ENCODE measurements around the gene CHCHD4.

Gene CHCHD4

DNA sequence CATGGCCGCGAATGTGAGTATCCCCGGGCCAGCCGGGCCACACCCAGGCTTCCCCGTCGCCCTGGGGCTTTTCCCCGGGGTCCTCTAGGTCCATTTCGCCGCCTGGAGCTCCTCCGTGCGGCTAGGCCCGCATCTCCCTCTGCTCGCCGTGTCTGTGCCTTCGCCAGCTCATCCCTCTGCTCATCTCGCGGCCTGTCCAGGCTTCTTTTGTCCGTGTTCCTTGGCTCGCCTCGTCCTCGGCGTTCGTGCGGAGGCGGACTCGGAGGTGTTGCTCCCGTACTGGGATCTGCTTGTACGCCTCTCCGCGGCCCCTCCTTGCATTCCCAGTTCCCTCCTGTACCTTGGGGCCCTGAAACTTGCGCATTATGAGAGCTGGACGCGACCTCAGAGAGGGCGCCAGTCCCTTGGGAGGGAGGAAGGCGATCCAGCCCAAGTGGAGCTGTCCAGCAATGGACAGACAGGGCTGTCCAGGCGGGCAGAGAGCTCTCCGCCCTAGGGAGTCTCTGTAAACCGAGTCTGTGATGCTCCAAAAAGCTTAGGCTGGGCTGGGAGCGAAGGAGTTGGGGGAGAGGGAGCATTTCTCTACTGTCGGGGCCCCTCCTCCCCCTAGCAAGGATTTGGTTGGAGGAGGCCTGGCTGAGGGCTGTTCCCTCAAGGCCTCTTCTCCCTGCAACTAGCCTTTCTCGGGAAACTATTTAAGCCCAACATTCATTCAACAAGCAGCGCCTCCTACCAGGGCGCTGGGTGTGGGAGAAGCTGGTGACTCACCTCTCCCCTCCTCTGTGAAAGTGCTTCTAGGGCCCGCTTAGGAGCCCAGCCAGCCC lies 735 bp upstream of the CHCHD4 start:
- peak overlapping the region; percentile 84 for H3K4me3 ChIP-seq (ENCODE audit: low read depth, low read length)
- H3K9me3 ChIP-seq (ENCODE audit: control insufficient read depth, low read length) = no peaks in the 10 kb centered on the region
- H2AFZ ChIP-seq = peak overlapping the region; percentile 95
- TF ChIP-seq, protein P1, sequence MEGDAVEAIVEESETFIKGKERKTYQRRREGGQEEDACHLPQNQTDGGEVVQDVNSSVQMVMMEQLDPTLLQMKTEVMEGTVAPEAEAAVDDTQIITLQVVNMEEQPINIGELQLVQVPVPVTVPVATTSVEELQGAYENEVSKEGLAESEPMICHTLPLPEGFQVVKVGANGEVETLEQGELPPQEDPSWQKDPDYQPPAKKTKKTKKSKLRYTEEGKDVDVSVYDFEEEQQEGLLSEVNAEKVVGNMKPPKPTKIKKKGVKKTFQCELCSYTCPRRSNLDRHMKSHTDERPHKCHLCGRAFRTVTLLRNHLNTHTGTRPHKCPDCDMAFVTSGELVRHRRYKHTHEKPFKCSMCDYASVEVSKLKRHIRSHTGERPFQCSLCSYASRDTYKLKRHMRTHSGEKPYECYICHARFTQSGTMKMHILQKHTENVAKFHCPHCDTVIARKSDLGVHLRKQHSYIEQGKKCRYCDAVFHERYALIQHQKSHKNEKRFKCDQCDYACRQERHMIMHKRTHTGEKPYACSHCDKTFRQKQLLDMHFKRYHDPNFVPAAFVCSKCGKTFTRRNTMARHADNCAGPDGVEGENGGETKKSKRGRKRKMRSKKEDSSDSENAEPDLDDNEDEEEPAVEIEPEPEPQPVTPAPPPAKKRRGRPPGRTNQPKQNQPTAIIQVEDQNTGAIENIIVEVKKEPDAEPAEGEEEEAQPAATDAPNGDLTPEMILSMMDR (IDR thresholded peaks at IDR 0.05) = no peak
- peaks cover 36% of the 10 kb centered on the region for H3K79me2 ChIP-seq
- H3K4me2 ChIP-seq (ENCODE audit: low read length) = peak overlapping the region; percentile 90
- H3K27me3 ChIP-seq (ENCODE audit: control insufficient read depth, insufficient read depth, low read length) = no peaks in the 10 kb centered on the region
- H3K4me1 ChIP-seq = peaks cover 34% of the 10 kb centered on the region
- H3K27ac ChIP-seq = peak overlapping the region; percentile 94
- peak overlapping the region; percentile 94 for H3K9ac ChIP-seq
- no peaks in the 10 kb centered on the region for H3K36me3 ChIP-seq (ENCODE audit: control insufficient read depth, insufficient read depth, low read length)

DNA sequence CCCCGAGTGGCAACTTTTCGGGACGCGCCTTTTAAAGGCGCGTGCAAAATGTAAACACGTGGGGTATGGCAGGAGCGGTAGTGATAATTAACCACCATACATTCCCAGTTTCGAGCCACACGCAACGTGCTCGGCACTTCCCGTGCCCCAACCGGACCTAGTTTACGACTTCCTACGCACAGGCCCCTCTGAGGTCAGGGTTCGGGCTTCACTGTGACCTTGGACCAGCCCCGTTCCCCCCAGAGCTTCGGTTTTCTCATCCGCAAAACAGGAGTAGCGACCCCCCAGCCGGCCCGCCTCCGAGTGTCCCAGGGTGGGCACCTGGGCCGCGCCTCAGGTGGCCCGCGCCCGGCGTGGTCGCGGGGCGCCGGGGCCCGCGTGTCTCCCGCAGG lies 451 bp downstream of the CHCHD4 start:
- H3K27me3 ChIP-seq (ENCODE audit: control insufficient read depth, insufficient read depth, low read length) = no peaks in the 10 kb centered on the region
- no peaks in the 10 kb centered on the region for H3K9me3 ChIP-seq (ENCODE audit: control insufficient read depth, low read length)
- H3K4me2 ChIP-seq (ENCODE audit: low read length) = peak overlapping the region; percentile 78
- H3K27ac ChIP-seq = peak overlapping the region; percentile 94
- TF ChIP-seq, protein P1 (IDR thresholded peaks at IDR 0.05) = no peak
- peaks cover 28% of the 10 kb centered on the region for H3K79me2 ChIP-seq
- H3K36me3 ChIP-seq (ENCODE audit: control insufficient read depth, insufficient read depth, low read length) = no peaks in the 10 kb centered on the region
- peak overlapping the region; percentile 95 for H2AFZ ChIP-seq
- peak overlapping the region; percentile 84 for H3K4me3 ChIP-seq (ENCODE audit: low read depth, low read length)
- peak overlapping the region; percentile 94 for H3K9ac ChIP-seq
- peaks cover 44% of the 10 kb centered on the region for H3K4me1 ChIP-seq

DNA sequence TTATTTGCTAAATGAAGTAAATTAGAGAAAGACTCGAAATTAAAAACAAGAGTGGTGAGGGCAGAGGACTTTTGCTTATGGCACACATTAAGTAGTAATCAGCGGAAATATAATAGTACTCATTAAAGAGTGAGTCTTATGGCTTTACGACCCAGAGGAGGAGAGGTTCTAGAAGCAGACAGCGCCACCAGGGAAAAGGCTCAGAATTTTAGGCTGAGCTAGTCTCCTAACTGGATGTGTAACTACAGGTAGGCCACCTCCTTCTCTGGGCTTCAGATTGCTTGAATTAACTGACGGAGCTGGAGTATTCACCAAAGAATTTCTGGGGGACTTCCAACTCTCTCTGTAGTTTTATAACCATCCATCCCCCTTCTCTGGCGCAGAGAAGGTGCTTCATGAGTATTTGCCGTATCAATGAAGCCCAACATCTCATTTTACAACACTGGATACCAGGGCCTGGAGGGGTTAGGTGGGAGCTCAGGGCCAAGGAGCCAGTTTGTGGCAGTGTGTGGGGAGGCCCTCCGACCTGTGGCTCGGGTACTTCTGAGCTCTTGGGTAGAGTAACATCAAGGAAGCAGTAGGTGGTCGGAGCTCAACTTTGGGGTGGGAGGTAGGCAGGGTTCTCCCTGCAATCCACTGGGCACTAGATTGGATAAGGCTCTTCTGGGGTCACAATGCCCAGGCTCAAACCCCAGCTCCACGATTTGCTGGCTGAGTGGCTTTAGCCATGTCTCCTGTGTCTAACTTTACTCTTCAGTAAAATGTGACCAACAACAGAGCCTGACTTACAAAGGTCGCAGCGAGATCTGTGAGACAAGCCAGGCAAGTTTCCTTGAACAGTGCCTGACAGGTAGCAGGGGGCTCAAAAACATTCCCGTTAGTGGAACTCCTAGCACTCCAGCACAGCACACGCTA lies 1.1 kb downstream of the CHCHD4 start:
- peak overlapping the region; percentile 94 for H3K9ac ChIP-seq
- H3K36me3 ChIP-seq (ENCODE audit: control insufficient read depth, insufficient read depth, low read length) = no peaks in the 10 kb centered on the region
- peaks cover 51% of the 10 kb centered on the region for H3K4me1 ChIP-seq
- no peaks in the 10 kb centered on the region for H3K27me3 ChIP-seq (ENCODE audit: control insufficient read depth, insufficient read depth, low read length)
- H3K4me2 ChIP-seq (ENCODE audit: low read length) = peak overlapping the region; percentile 78
- H3K4me3 ChIP-seq (ENCODE audit: low read depth, low read length) = peak overlapping the region; percentile 84
- peaks cover 23% of the 10 kb centered on the region for H3K79me2 ChIP-seq
- no peaks in the 10 kb centered on the region for H3K9me3 ChIP-seq (ENCODE audit: control insufficient read depth, low read length)
- TF ChIP-seq, protein P1 (IDR thresholded peaks at IDR 0.05) = no peak
- peak overlapping the region; percentile 94 for H3K27ac ChIP-seq
- peak overlapping the region; percentile 95 for H2AFZ ChIP-seq

DNA sequence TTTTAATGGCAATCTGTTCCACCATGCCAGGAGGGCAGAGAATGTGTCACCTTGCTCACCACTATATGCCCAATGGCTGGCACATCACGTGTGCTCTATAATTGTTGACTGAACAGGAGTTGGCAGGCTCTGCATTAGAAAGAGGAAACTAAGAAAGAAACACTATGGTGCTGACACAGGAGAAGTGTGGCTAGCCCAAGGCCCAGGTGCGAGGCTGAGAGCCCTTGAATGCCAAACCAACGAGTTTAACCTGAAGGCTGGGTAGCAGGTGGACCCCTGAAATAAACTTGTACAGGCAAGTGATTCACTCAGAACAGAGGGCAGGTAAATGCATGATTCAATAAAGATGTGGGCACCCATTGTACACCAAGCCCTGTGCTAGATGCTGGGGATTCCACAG lies 2.4 kb downstream of the CHCHD4 start:
- Histone ChIP-seq H3K4me1 (peaks cover 60% of the 10 kb centered on the region), H3K79me2 (peaks cover 11% of the 10 kb centered on the region), H3K36me3 (ENCODE audit: control insufficient read depth, insufficient read depth, low read length) (no peaks in the 10 kb centered on the region), H3K27me3 (ENCODE audit: control insufficient read depth, insufficient read depth, low read length) (no peaks in the 10 kb centered on the region), H2AFZ (no peak overlapping the region), H3K9ac (no peak overlapping the region), H3K4me3 (ENCODE audit: low read depth, low read length) (no peak overlapping the region), H3K9me3 (ENCODE audit: control insufficient read depth, low read length) (no peaks in the 10 kb centered on the region), H3K4me2 (ENCODE audit: low read length) (no peak overlapping the region), H3K27ac (peak overlapping the region; percentile 84)
- TF ChIP-seq, protein P1 (IDR thresholded peaks at IDR 0.05) = no peak
